Measurements from ENCODE around the gene ZNF414.

DNA sequence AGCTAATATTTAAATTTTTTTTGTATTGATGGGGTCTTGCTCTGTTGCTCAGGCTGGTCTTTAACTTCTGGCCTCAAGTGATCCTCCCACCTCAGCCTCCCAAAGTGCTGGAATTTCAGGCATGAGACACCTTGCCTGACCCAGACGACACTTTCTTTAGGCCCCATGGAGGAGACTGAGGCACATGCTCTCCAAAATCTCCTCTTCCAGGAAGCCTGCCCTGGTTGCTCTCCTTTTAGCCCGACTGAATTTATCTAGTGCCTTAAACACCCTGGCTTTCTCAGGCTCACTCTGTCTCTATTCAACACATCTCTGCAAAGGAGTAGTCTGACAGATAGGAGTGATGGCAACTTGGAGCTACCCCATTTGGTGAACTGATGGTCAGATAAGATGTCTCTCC is 44.4 kb upstream of the ZNF414 start:
- no peak for TF ChIP-seq CTCF (IDR thresholded peaks at IDR 0.05; ENCODE audit: borderline replicate concordance, extremely low read depth, low read length, poor library complexity, severe bottlenecking)
- no peak for TF ChIP-seq EZH2 (IDR thresholded peaks at IDR 0.05; ENCODE audit: borderline replicate concordance, low read depth, low read length, severe bottlenecking)
